ACC112 (cell line): Measurements from ENCODE around the gene LPCAT3.
A peak's percentile ranks its signal among the peaks of the same experiment; 100 is the strongest.

Source experiments
- H2AFZ ChIP-seq: fragments of 200-600 bp; sonication (generic); one replicate; pipeline ENCODE4 v1.6.0; 2017; ENCODE audit warnings: antibody characterized with exemption, low read length; ENCODE audit not compliant: unreplicated experiment
- H3K27ac ChIP-seq: fragments of 200-600 bp; sonication (generic); 2 replicates; pipeline ENCODE4 v1.5.1; 2014; ENCODE audit warnings: low read depth, mild to moderate bottlenecking, antibody characterized with exemption, low read length, moderate library complexity
- H3K27me3 ChIP-seq: fragments of 200-600 bp; sonication (generic); 2 replicates; pipeline ENCODE4 v1.6.1; 2014; ENCODE audit warnings: mild to moderate bottlenecking, antibody characterized with exemption, low read length, moderate library complexity, mixed read lengths; ENCODE audit not compliant: insufficient read depth
- H3K36me3 ChIP-seq: fragments of 200-600 bp; sonication (generic); 2 replicates; pipeline ENCODE4 v1.6.1; 2016; ENCODE audit warnings: mild to moderate bottlenecking, antibody characterized with exemption, low read length, moderate library complexity, mixed read lengths; ENCODE audit not compliant: insufficient read depth
- H3K4me1 ChIP-seq: fragments of 200-600 bp; sonication (generic); one replicate; pipeline ENCODE4 v1.6.1; 2016; ENCODE audit warnings: low read length, mixed read lengths; ENCODE audit not compliant: insufficient read depth, unreplicated experiment, control insufficient read depth
- H3K4me3 ChIP-seq: fragments of 200-600 bp; sonication (generic); 2 replicates; pipeline ENCODE4 v1.5.1; 2014; ENCODE audit warnings: mild to moderate bottlenecking, low read depth, low read length
- H3K79me2 ChIP-seq: fragments of 200-600 bp; sonication (generic); one replicate; pipeline ENCODE4 v1.6.0; 2016; ENCODE audit warnings: low read length; ENCODE audit not compliant: control insufficient read depth, unreplicated experiment, insufficient read depth

The LPCAT3 gene

GRCh38 chr12:6965026-6965661 is 53.1 kb downstream of the LPCAT3 start:
- Histone ChIP-seq H3K4me3 (no peak overlapping the region), H3K4me1 (peaks cover 27% of the 10 kb centered on the region)

GRCh38 chr12:6964605-6965025 is 53.7 kb downstream of the LPCAT3 start:
- Histone ChIP-seq H3K79me2 (peaks cover 21% of the 10 kb centered on the region), H2AFZ (no peak overlapping the region), H3K27ac (peak overlapping the region; percentile 15; the same call in 1 of the 2 replicates), H3K4me3 (no peak overlapping the region), H3K27me3 (no peaks in the 10 kb centered on the region), H3K36me3 (peaks cover 12% of the 10 kb centered on the region; the same call in 1 of the 2 replicates), H3K4me1 (peaks cover 27% of the 10 kb centered on the region)

More at GRCh38 chr12:6965026-6965661, 53.1 kb downstream of the LPCAT3 start:
- Histone ChIP-seq H3K36me3 (peaks cover 12% of the 10 kb centered on the region; the same call in 1 of the 2 replicates), H3K79me2 (peaks cover 26% of the 10 kb centered on the region), H3K27ac (peak overlapping the region; percentile 15; the same call in 1 of the 2 replicates), H2AFZ (no peak overlapping the region), H3K27me3 (no peaks in the 10 kb centered on the region)

- H3K79me2 ChIP-seq: peaks cover 14% of the 10 kb centered on the region
- H3K27ac ChIP-seq: no peak overlapping the region
- peaks cover 8% of the 10 kb centered on the region; the same call in 1 of the 2 replicates for H3K36me3 ChIP-seq
- H3K27me3 ChIP-seq: no peaks in the 10 kb centered on the region
- H3K4me1 ChIP-seq: peaks cover 22% of the 10 kb centered on the region
- no peak overlapping the region for H2AFZ ChIP-seq
- no peak overlapping the region for H3K4me3 ChIP-seq
Observed at GRCh38 chr12:6963791-6964413, 54.4 kb downstream of the LPCAT3 start.

GRCh38 chr12:6963016-6963731 is 55.1 kb downstream of the LPCAT3 start:
- H3K27me3 ChIP-seq: no peaks in the 10 kb centered on the region
- no peak overlapping the region for H3K4me3 ChIP-seq
- H3K79me2 ChIP-seq: peaks cover 7% of the 10 kb centered on the region
- no peak overlapping the region for H2AFZ ChIP-seq
- H3K27ac ChIP-seq: no peak overlapping the region
- peaks cover 19% of the 10 kb centered on the region for H3K4me1 ChIP-seq
- peaks cover 4% of the 10 kb centered on the region; the same call in 1 of the 2 replicates for H3K36me3 ChIP-seq

- peak overlapping the region; percentile 60; the same call in 1 of the 2 replicates for H3K4me3 ChIP-seq
- peak overlapping the region; percentile 87 for H3K27ac ChIP-seq
- H3K79me2 ChIP-seq: peaks cover under 1% of the 10 kb centered on the region
- H3K27me3 ChIP-seq: no peaks in the 10 kb centered on the region
- H3K36me3 ChIP-seq: peaks cover 4% of the 10 kb centered on the region; the same call in 1 of the 2 replicates
- H3K4me1 ChIP-seq: peaks cover 19% of the 10 kb centered on the region
- H2AFZ ChIP-seq: peak overlapping the region; percentile 51
Observed at GRCh38 chr12:6962285-6963015, 55.8 kb downstream of the LPCAT3 start.

GRCh38 chr12:6961695-6962284 is 56.5 kb downstream of the LPCAT3 start:
- Histone ChIP-seq H3K4me1 (peaks cover 19% of the 10 kb centered on the region), H3K4me3 (peak overlapping the region; percentile 60), H3K27me3 (no peaks in the 10 kb centered on the region), H3K36me3 (peaks cover 4% of the 10 kb centered on the region; the same call in 1 of the 2 replicates), H3K79me2 (no peaks in the 10 kb centered on the region), H2AFZ (peak overlapping the region; percentile 51), H3K27ac (peak overlapping the region; percentile 87)

- peaks cover 19% of the 10 kb centered on the region for H3K4me1 ChIP-seq
Observed at GRCh38 chr12:6961278-6961694, 57.0 kb downstream of the LPCAT3 start.

GRCh38 chr12:6960593-6961277 is 57.5 kb downstream of the LPCAT3 start:
- peaks cover 19% of the 10 kb centered on the region for H3K4me1 ChIP-seq
- no peaks in the 10 kb centered on the region for H3K36me3 ChIP-seq
- peak overlapping the region; percentile 87 for H3K27ac ChIP-seq

More at GRCh38 chr12:6961278-6961694, 57.0 kb downstream of the LPCAT3 start:
- Histone ChIP-seq H3K79me2 (no peaks in the 10 kb centered on the region), H3K36me3 (peaks cover 2% of the 10 kb centered on the region; the same call in 1 of the 2 replicates), H3K27me3 (no peaks in the 10 kb centered on the region), H3K27ac (peak overlapping the region; percentile 87), H2AFZ (peak overlapping the region; percentile 51), H3K4me3 (peak overlapping the region; percentile 60)

GRCh38 chr12:6959805-6960592 is 58.3 kb downstream of the LPCAT3 start:
- Histone ChIP-seq H3K4me3 (no peak overlapping the region), H2AFZ (no peak overlapping the region), H3K27ac (no peak overlapping the region), H3K36me3 (no peaks in the 10 kb centered on the region), H3K4me1 (peaks cover 19% of the 10 kb centered on the region), H3K79me2 (no peaks in the 10 kb centered on the region), H3K27me3 (no peaks in the 10 kb centered on the region)

More at GRCh38 chr12:6960593-6961277, 57.5 kb downstream of the LPCAT3 start:
- peak overlapping the region; percentile 60 for H3K4me3 ChIP-seq
- peak overlapping the region; percentile 51 for H2AFZ ChIP-seq
- H3K27me3 ChIP-seq: no peaks in the 10 kb centered on the region
- H3K79me2 ChIP-seq: no peaks in the 10 kb centered on the region
